Panc1 (cell line): Measurements from ENCODE around the gene DIAPH2. TPM values are rescaled to one million over a fixed set of nuclear protein-coding genes. Genes with fewer than 3 reads are reported as not detected.

Experiments used
- ATAC-seq: fragments of 200-7000 bp; cut with Tn5 transposase; 2 replicates; pipeline ENCODE4 v1.9.1; 2020; ENCODE audit warnings: mild to moderate bottlenecking, moderate library complexity
- BruUV-seq: library from RNA; stranded (reverse); fragments of 400-500 nt; replicated peaks from 2 replicates; lab custom pipeline; 2021; lab: Mats Ljungman, UMichigan
- CTCF ChIA-PET: fragments of 300-600 bp; sonication (Branson Sonifier 250); formaldehyde crosslinking; loops from one replicate; lab custom pipeline; 2022; ENCODE audit warnings: antibody characterized with exemption; lab: Charles Lee
- POLR2A ChIA-PET: fragments of 300-600 bp; sonication (Branson Sonifier 250); formaldehyde crosslinking; loops from one replicate; lab custom pipeline; 2022; ENCODE audit warnings: antibody characterized with exemption; lab: Charles Lee
- DNase-seq: peaks from one replicate; pipeline ENCODE4 v3.0.0-alpha.2; 2010; ENCODE audit warnings: low read depth, low spot score
- H3K27ac ChIP-seq: 2 replicates; pipeline ENCODE4 v1.5.1; 2011; ENCODE audit warnings: mild to moderate bottlenecking, low read length, inconsistent platforms
- H3K27me3 ChIP-seq: fragments of 200-500 bp; sonication (Bioruptor generic); 2 replicates; pipeline ENCODE4 v1.6.0; 2014; ENCODE audit warnings: low read length, inconsistent platforms; ENCODE audit not compliant: control insufficient read depth, insufficient read depth
- H3K36me3 ChIP-seq: fragments of 200-500 bp; sonication (Bioruptor generic); 2 replicates; pipeline ENCODE4 v1.5.1; 2014; ENCODE audit warnings: inconsistent platforms, mild to moderate bottlenecking, low read length, moderate library complexity; ENCODE audit not compliant: control insufficient read depth, insufficient read depth
- H3K4me1 ChIP-seq: 2 replicates; pipeline ENCODE4 v1.5.1; 2011; ENCODE audit warnings: inconsistent platforms, mild to moderate bottlenecking, low read length, moderate library complexity; ENCODE audit not compliant: control insufficient read depth, insufficient read depth
- H3K4me3 ChIP-seq, 2 experiments: 2 replicates each; pipeline ENCODE4 v1.5.1; 2011 to 2012; ENCODE audit warnings: low read depth in 2 of 2, low read length in 2 of 2, mild to moderate bottlenecking in 2 of 2, inconsistent platforms in 1 of 2, moderate library complexity in 1 of 2
- H3K9me3 ChIP-seq: fragments of 200-500 bp; sonication (Bioruptor generic); 2 replicates; pipeline ENCODE4 v1.5.1; 2014; ENCODE audit warnings: low read depth, mild to moderate bottlenecking, inconsistent platforms, low read length, moderate library complexity; ENCODE audit not compliant: control insufficient read depth, insufficient read depth
- POLR2AphosphoS5 ChIP-seq: IDR thresholded peaks from 2 replicates; pipeline ENCODE4 v1.6.1; 2012; ENCODE audit warnings: mild to moderate bottlenecking, low read depth, low read length, moderate library complexity
- SIN3A ChIP-seq: IDR thresholded peaks from 2 replicates; pipeline ENCODE4 v1.6.1; 2012; ENCODE audit warnings: low read depth, mild to moderate bottlenecking, low read length, moderate library complexity, borderline replicate concordance; ENCODE audit not compliant: insufficient read depth
- TCF7L2 ChIP-seq: IDR thresholded peaks from 2 replicates; pipeline ENCODE4 v1.6.1; 2011; ENCODE audit warnings: mild to moderate bottlenecking, low read depth, low read length, inconsistent platforms
- in situ Hi-C: cut with HindIII; loops from 2 replicates; pipeline ENCODE4 v1.10.0; 2016; ENCODE audit warnings: low sequenced_read_pairs, low pct_unique_long_range_greater_than_20kb
- intact Hi-C: fragments of 100-400 bp; cut with micrococcal nuclease; formaldehyde crosslinking; loops from one replicate; pipeline ENCODE4 v1.10.0; 2022; ENCODE audit not compliant: unreplicated experiment
- total RNA-seq: library from RNA; stranded (reverse); gene quantifications from one replicate; pipeline ENCODE4 v1.2.1, GENCODE V29; 2021; ENCODE audit not compliant: unreplicated experiment
- TF ChIP-seq, protein P1 (sequence below): fragments of 450-650 bp; IDR thresholded peaks from 2 replicates; pipeline ENCODE4 v1.5.1; 2017; ENCODE audit warnings: mild to moderate bottlenecking
- TF ChIP-seq, protein P2 (sequence below), 2 experiments: IDR thresholded peaks; 2 replicates each; pipeline ENCODE4 v1.6.1; 2011 to 2012; ENCODE audit warnings: low read depth in 2 of 2, control low read depth in 1 of 2, low read length in 1 of 2, mild to moderate bottlenecking in 1 of 2, moderate library complexity in 1 of 2; ENCODE audit not compliant: insufficient read depth in 1 of 2

The DIAPH2 gene
- total RNA-seq, 1 experiment from 2014 or later: 17.0 TPM

DNA sequence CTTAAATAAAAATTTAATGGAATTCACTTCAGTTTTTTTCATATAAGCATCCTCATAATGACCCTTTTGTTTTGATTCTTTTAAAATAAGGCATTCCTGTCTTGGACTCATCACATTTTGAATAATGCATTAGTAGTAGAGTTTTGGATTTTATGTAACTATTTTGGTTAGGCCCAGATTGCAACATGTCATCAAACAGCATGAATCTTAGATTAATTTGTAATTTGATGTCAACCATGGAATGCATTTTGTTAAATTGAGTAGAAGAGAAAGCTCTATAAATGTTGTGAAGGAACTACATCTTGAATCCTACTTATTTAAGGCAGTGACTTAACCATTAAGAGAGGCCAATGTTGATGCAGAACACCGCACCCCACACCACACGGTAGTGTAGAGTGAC, 3.1 kb downstream of the DIAPH2 start:
- no TSS peak for BruUV-seq
- TF ChIP-seq POLR2AphosphoS5 (no peak), SIN3A (no peak), TCF7L2 (no peak)
- TF ChIP-seq, protein P1, sequence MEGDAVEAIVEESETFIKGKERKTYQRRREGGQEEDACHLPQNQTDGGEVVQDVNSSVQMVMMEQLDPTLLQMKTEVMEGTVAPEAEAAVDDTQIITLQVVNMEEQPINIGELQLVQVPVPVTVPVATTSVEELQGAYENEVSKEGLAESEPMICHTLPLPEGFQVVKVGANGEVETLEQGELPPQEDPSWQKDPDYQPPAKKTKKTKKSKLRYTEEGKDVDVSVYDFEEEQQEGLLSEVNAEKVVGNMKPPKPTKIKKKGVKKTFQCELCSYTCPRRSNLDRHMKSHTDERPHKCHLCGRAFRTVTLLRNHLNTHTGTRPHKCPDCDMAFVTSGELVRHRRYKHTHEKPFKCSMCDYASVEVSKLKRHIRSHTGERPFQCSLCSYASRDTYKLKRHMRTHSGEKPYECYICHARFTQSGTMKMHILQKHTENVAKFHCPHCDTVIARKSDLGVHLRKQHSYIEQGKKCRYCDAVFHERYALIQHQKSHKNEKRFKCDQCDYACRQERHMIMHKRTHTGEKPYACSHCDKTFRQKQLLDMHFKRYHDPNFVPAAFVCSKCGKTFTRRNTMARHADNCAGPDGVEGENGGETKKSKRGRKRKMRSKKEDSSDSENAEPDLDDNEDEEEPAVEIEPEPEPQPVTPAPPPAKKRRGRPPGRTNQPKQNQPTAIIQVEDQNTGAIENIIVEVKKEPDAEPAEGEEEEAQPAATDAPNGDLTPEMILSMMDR: no peak
- TF ChIP-seq, protein P2, sequence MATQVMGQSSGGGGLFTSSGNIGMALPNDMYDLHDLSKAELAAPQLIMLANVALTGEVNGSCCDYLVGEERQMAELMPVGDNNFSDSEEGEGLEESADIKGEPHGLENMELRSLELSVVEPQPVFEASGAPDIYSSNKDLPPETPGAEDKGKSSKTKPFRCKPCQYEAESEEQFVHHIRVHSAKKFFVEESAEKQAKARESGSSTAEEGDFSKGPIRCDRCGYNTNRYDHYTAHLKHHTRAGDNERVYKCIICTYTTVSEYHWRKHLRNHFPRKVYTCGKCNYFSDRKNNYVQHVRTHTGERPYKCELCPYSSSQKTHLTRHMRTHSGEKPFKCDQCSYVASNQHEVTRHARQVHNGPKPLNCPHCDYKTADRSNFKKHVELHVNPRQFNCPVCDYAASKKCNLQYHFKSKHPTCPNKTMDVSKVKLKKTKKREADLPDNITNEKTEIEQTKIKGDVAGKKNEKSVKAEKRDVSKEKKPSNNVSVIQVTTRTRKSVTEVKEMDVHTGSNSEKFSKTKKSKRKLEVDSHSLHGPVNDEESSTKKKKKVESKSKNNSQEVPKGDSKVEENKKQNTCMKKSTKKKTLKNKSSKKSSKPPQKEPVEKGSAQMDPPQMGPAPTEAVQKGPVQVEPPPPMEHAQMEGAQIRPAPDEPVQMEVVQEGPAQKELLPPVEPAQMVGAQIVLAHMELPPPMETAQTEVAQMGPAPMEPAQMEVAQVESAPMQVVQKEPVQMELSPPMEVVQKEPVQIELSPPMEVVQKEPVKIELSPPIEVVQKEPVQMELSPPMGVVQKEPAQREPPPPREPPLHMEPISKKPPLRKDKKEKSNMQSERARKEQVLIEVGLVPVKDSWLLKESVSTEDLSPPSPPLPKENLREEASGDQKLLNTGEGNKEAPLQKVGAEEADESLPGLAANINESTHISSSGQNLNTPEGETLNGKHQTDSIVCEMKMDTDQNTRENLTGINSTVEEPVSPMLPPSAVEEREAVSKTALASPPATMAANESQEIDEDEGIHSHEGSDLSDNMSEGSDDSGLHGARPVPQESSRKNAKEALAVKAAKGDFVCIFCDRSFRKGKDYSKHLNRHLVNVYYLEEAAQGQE (IDR thresholded peaks at IDR 0.05; ENCODE audit: insufficient read depth in 1 of 2, low read depth in 2 of 2, low read length in 1 of 2): no peak
- intact Hi-C loops: loop anchor here (10.0 kb wide), 1 partner anchor 313 kb away; no protein-coding TSS in a partner anchor
- H3K27ac ChIP-seq: no peak overlapping the region
- in situ Hi-C loops: no loop called here
- POLR2A ChIA-PET: no interaction called here
- no peak for DNase-seq
- H3K27me3 ChIP-seq: no peaks in the 10 kb centered on the region
- CTCF ChIA-PET: no interaction called here
- H3K4me1 ChIP-seq: no peaks in the 10 kb centered on the region; the same call in 1 of the 2 replicates
- no peak overlapping the region for H3K4me3 ChIP-seq
- no peaks in the 10 kb centered on the region for H3K9me3 ChIP-seq
- H3K36me3 ChIP-seq: no peaks in the 10 kb centered on the region
- no peak for ATAC-seq

DNA sequence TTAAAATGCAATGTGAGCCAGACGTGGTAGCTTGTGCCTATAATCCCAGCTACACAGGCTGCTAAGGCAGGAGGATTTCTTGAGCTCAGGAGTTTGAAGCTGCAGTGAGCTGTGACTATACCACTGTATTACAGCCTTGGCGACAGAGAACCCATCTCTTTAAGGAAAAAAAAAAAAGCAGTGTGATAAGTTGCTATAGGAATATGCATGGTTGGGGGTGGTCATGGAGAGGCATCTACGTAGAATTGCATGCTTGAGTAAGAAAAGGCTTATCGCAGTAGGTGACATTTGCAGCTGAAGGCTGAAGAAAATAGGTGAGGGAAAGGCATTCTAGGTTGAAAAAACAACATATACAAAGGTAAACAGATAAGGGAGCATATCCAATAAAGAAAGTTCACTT, 4.1 kb downstream of the DIAPH2 start:
- DNase-seq: no peak
- Histone ChIP-seq H3K27me3 (no peaks in the 10 kb centered on the region), H3K9me3 (no peaks in the 10 kb centered on the region), H3K27ac (no peak overlapping the region), H3K36me3 (no peaks in the 10 kb centered on the region), H3K4me3 (no peak overlapping the region), H3K4me1 (no peaks in the 10 kb centered on the region; the same call in 1 of the 2 replicates)
- BruUV-seq: no TSS peak
- TF ChIP-seq, protein P1: no peak
- TF ChIP-seq SIN3A: no peak
- no peak for TF ChIP-seq TCF7L2
- TF ChIP-seq, protein P2 (IDR thresholded peaks at IDR 0.05; ENCODE audit: insufficient read depth in 1 of 2, low read depth in 2 of 2, low read length in 1 of 2): no peak
- TF ChIP-seq POLR2AphosphoS5: no peak
- CTCF ChIA-PET: no interaction called here
- in situ Hi-C loops (no loop called here), intact Hi-C loops (loop anchor here (10.0 kb wide), 1 partner anchor 314 kb away; no protein-coding TSS in a partner anchor)
- no peak for ATAC-seq
- POLR2A ChIA-PET: no interaction called here
